NT2/D1 (cell line): ENCODE results near the gene IQGAP3.

Source experiments
- SUZ12 ChIP-seq: IDR thresholded peaks from 2 replicates; pipeline ENCODE4 v1.6.1; 2011; ENCODE audit not compliant: insufficient read length, insufficient read depth; ENCODE audit errors: extremely low read depth
- YY1 ChIP-seq: IDR thresholded peaks from 2 replicates; pipeline ENCODE4 v1.6.1; 2011; ENCODE audit not compliant: insufficient read length, insufficient read depth

- TF ChIP-seq YY1 (no peak), SUZ12 (no peak)
Measured at GRCh38 chr1:156559086-156559796, 13.1 kb downstream of the IQGAP3 start.
